ENCODE data around the gene BCL3. TPM values are rescaled to one million over a fixed set of nuclear protein-coding genes. Genes with fewer than 3 reads are reported as not detected.

BCL3 gene
- total and polyA plus RNA-seq, 2 of the 4 experiments (the other 2 are of a cell fraction): 1.6 to 26.0 TPM

DNA sequence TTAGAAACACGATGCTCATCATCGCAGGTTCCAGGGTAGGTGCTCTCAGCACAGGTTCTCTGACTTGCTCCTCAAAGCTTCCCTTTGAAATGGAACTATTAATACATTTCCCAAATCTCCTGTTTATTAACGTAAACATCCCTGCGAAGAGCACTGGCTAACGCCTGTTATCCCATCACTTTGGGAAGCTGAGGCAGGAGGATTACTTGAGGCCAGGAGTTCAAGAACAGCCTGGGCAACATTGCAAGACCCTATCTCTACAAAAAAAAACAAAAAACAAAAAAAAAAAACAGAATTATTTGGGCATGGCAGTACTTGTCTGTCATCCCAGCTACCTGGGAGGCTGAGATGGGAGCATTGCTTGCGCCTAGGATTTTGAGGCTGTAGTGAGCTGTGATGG lies 30.9 kb upstream of the BCL3 start:
- H2AK5ac ChIP-seq (ENCODE audit: low read depth, low read length): peak overlapping the region; percentile 28; the same call in 1 of the 2 replicates
- no peak overlapping the region for H3K18ac ChIP-seq (ENCODE audit: low read depth, low read length)
- POLR2A ChIA-PET (ENCODE audit: unreplicated experiment): interaction anchor here (0.6 to 0.8 kb wide), 3 partner anchors 11 to 184 kb away, joined by 3 to 8 read pairs (median 6); no protein-coding TSS in a partner anchor
- no peak overlapping the region for H4K5ac ChIP-seq (ENCODE audit: low read depth, low read length)
- H2AK9ac ChIP-seq (replicated peaks; ENCODE audit: low read depth, low read length, poor library complexity): no peak overlapping the region
- H3K9me1 ChIP-seq (ENCODE audit: insufficient read depth, low read length): peaks cover 10% of the 10 kb centered on the region
- no peak overlapping the region for H3K4me3 ChIP-seq (ENCODE audit: insufficient read depth, low read depth, low read length)
- H3K9me3 ChIP-seq (ENCODE audit: control insufficient read depth, insufficient read depth, low read length): peaks cover 6% of the 10 kb centered on the region
- H3K27ac ChIP-seq (ENCODE audit: insufficient read depth, low read length): no peak overlapping the region
- peak overlapping the region; percentile 90; the same call in 2 of the 3 replicates for H2BK15ac ChIP-seq (ENCODE audit: low read depth, low read length)
- peaks cover 11% of the 10 kb centered on the region for H3K4me1 ChIP-seq (ENCODE audit: control insufficient read depth, insufficient read depth, low read length)
- no peak overlapping the region for H3K4me2 ChIP-seq (ENCODE audit: low read depth, low read length)
- peak overlapping the region; percentile 70 for H2BK20ac ChIP-seq (ENCODE audit: low read depth, low read length)
- H3K9ac ChIP-seq (ENCODE audit: low read depth, low read length): no peak overlapping the region
- DNase-seq (no peak), ATAC-seq (ENCODE audit: low read depth) (no peak)
- H2BK5ac ChIP-seq (ENCODE audit: low read depth, low read length, poor library complexity, severe bottlenecking): no peak overlapping the region
- intact Hi-C loops (cut with micrococcal nuclease) (no loop called here), in situ Hi-C loops (cut with MboI; ENCODE audit: low sequenced_read_pairs) (no loop called here), dilution Hi-C loops (cut with HindIII; ENCODE audit: low sequenced_read_pairs, unreplicated experiment) (no loop called here)
- TF ChIP-seq POLR2A (IDR thresholded peaks at IDR 0.05; ENCODE audit: low read depth, low read length) (no peak), NFE2L2 (IDR thresholded peaks at IDR 0.05; ENCODE audit: low read depth, low read length) (no peak), BHLHE40 (IDR thresholded peaks at IDR 0.05; ENCODE audit: low read depth, low read length) (no peak), SMC3 (IDR thresholded peaks at IDR 0.05; ENCODE audit: low read depth, low read length) (no peak), CEBPB (IDR thresholded peaks at IDR 0.05; ENCODE audit: low read depth, low read length) (no peak), RFX5 (IDR thresholded peaks at IDR 0.05; ENCODE audit: low read depth, low read length) (no peak), MAFK (IDR thresholded peaks at IDR 0.05; ENCODE audit: low read depth, low read length) (no peak), MAZ (IDR thresholded peaks at IDR 0.05; ENCODE audit: borderline replicate concordance, low read depth, low read length) (no peak), RAD21 (IDR thresholded peaks at IDR 0.05; ENCODE audit: low read length) (no peak), CHD1 (IDR thresholded peaks at IDR 0.05; ENCODE audit: low read depth, low read length) (no peak), MXI1 (IDR thresholded peaks at IDR 0.05; ENCODE audit: borderline replicate concordance, low read depth, low read length) (no peak), FOS (IDR thresholded peaks at IDR 0.05; ENCODE audit: low read depth, low read length) (no peak), RCOR1 (IDR thresholded peaks at IDR 0.05; ENCODE audit: insufficient replicate concordance, low read length) (no peak)
- TF ChIP-seq, protein P1, sequence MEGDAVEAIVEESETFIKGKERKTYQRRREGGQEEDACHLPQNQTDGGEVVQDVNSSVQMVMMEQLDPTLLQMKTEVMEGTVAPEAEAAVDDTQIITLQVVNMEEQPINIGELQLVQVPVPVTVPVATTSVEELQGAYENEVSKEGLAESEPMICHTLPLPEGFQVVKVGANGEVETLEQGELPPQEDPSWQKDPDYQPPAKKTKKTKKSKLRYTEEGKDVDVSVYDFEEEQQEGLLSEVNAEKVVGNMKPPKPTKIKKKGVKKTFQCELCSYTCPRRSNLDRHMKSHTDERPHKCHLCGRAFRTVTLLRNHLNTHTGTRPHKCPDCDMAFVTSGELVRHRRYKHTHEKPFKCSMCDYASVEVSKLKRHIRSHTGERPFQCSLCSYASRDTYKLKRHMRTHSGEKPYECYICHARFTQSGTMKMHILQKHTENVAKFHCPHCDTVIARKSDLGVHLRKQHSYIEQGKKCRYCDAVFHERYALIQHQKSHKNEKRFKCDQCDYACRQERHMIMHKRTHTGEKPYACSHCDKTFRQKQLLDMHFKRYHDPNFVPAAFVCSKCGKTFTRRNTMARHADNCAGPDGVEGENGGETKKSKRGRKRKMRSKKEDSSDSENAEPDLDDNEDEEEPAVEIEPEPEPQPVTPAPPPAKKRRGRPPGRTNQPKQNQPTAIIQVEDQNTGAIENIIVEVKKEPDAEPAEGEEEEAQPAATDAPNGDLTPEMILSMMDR (conservative IDR thresholded peaks at IDR 0.05; ENCODE audit: low read depth, low read length): no peak
- TF ChIP-seq, protein P2, sequence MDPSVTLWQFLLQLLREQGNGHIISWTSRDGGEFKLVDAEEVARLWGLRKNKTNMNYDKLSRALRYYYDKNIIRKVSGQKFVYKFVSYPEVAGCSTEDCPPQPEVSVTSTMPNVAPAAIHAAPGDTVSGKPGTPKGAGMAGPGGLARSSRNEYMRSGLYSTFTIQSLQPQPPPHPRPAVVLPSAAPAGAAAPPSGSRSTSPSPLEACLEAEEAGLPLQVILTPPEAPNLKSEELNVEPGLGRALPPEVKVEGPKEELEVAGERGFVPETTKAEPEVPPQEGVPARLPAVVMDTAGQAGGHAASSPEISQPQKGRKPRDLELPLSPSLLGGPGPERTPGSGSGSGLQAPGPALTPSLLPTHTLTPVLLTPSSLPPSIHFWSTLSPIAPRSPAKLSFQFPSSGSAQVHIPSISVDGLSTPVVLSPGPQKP (IDR thresholded peaks at IDR 0.05; ENCODE audit: borderline replicate concordance, low read depth, low read length): no peak
- TF ChIP-seq, protein P3, sequence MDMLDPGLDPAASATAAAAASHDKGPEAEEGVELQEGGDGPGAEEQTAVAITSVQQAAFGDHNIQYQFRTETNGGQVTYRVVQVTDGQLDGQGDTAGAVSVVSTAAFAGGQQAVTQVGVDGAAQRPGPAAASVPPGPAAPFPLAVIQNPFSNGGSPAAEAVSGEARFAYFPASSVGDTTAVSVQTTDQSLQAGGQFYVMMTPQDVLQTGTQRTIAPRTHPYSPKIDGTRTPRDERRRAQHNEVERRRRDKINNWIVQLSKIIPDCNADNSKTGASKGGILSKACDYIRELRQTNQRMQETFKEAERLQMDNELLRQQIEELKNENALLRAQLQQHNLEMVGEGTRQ (IDR thresholded peaks at IDR 0.05; ENCODE audit: low read depth, low read length): no peak
- no peaks in the 10 kb centered on the region for H3K27me3 ChIP-seq (ENCODE audit: control insufficient read depth, insufficient read depth, low read length)
- no peaks in the 10 kb centered on the region for H3K79me1 ChIP-seq (ENCODE audit: low read depth in 1 of 2, low read length in 2 of 2)
- no peak overlapping the region for H3K56ac ChIP-seq (ENCODE audit: extremely low read depth, insufficient read depth, low read length)
- no peak overlapping the region for H4K91ac ChIP-seq (ENCODE audit: insufficient read depth, low read depth, low read length)
- H3K4ac ChIP-seq (ENCODE audit: low read depth, low read length): no peak overlapping the region; the same call in 1 of the 2 replicates
- no peaks in the 10 kb centered on the region for H4K20me1 ChIP-seq (ENCODE audit: insufficient read depth, low read length)
- no peak overlapping the region for H2AFZ ChIP-seq (replicated peaks; ENCODE audit: low read length, poor library complexity)
- BruUV-seq (replicated peaks): no TSS peak
- H2BK120ac ChIP-seq (ENCODE audit: low read depth, low read length): peak overlapping the region; percentile 64; the same call in 1 of the 2 replicates
- H3K14ac ChIP-seq (replicated peaks; ENCODE audit: low read depth, low read length): no peak overlapping the region
- CTCF ChIA-PET: interaction anchor here (1.0 to 1.8 kb wide), 3 partner anchors 28 to 57 kb away, joined by 3 to 4 read pairs (median 3); no protein-coding TSS in a partner anchor
- no CpG with 5 or more reads among the region's 6 CpGs for whole genome bisulfite sequencing, 2 experiments (ENCODE audit: extremely low coverage in 2 of 2, insufficient read length in 1 of 2)
- no peaks in the 10 kb centered on the region for H3K36me3 ChIP-seq (ENCODE audit: control insufficient read depth, insufficient read depth, low read length)
- 0 out of 4 replicates have a peak overlapping the region, but pooled peaks have one; percentile 10 to 66 for H4K8ac ChIP-seq (ENCODE audit: low read depth in 2 of 2, low read length in 2 of 2)
- H3K23ac ChIP-seq (ENCODE audit: low read depth, low read length): no peak overlapping the region
